Measurements from ENCODE around the gene DCP1B.

Gene DCP1B

DNA sequence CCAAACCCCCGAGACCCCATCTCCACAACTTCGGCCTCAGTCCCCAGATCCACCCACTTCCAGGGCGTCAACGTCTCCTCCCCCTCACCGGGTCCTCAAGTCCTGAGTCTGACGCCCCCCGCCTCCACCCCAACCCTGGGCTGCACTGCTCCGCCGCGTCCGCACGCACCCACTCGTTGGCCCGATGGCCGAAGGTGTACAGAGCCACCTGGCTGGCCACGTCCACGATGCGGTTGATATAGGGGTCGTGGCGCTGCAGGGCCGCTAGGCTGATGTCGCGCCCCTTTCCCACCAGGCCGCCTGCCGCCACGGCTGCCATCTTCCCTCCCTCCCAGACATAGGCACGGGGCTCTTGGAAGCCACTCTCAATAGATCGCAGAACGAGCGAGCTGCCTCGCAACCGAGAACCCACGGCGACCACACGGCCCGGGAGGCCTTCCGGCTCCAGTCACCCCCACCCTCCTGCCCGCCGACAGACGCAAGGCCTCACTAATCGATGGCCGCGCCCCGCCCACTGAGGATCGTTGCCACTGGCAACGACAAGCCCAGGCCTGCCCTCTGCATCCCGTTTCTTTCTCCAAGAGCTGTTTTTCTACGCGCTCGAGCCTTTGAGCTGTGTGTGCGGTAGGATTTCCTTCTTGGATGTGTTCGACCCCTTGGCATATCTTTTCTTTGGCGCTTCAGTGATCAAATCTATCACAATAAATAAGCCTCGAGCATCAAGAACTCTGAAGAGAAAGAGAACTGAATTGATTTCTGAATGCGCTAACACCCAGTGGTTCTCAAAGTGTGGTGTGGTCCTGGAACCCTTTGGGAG lies at the start of gene DCP1B:
TSS of gene DCP1B (minus strand) at position 345 of the 817 bp plus-strand sequence. CDS start at position 319, 26 bp downstream.
- peak; percentile 97 for DNase-seq (ENCODE audit: low spot score)

DNA sequence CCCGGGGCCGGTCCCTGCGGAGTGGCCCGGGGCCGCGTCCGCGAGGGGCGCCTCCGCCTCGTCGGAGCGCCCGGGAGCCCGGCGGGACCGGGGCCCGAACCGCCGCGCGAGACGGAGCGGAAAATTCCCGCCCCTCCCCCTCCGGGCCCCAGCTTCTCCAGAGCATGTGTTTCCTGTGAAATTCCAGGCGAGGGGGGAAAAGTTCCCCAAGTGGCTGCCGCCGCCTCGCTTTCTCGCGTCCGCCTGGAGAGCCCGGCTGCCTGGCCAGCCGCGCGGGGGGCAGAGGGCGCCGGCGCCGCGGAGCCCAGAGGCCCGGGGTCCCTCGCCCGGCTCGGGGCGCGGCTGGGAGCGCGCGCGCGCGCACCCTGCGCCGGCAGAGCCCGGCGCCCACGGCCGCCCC lies 49.4 kb upstream of the DCP1B start:
- peak; percentile 65 for DNase-seq (ENCODE audit: low spot score)

GRCh38 chr12:2052826-2053678 lies 48.8 kb upstream of the DCP1B start, which contains the start of gene CACNA1C:
TSS of gene CACNA1C (plus strand) at chr12:2052987. CDS start at chr12:2053563, 576 bp downstream.
- peak; percentile 90 for DNase-seq (ENCODE audit: low spot score)

DNA sequence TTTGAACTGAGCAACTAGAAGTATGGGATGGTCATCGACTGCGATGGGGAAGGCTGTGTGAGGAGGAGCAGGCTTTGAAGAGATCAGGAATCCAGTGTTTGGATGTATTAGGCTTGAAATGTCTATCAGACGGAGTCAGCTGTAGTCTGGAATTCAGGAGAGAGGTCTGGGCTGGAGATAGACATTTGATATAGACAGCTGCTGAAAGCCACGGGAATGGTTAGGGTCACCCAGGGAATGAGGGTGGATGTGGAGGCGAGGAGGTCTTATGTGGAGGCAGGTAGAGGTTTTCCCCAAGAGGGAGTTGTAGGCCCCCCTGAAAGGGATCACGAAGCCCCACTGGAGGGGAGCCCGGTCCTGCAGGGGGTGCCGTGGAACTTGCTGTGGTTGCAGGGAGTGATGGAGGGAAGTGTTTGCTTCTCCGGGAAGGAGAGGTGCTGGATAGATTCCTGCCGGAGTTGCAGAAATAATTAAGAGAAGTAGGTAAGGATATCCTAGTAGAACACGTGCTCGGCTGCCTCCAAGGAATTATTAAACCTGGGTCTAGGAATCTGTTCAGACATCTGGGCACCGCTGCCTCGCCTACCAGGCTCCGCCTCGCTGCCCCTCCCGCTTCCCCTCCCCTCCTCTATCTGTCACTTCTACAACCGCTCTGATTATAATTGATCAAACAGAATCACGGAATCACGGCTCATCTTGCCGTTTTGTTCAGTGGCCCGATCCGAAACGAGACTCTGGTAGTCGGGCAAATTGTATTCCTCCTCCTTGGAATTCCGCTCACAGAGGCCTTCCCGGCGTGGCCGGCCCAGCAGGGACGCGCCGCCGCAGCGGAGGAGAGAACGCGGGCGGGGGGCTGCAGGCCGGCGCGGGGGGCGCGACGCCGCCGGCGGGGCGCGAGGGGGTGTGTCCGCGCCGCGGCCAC lies 47.7 kb upstream of the DCP1B start:
- peak; percentile 48 for DNase-seq (ENCODE audit: low spot score)

DNA sequence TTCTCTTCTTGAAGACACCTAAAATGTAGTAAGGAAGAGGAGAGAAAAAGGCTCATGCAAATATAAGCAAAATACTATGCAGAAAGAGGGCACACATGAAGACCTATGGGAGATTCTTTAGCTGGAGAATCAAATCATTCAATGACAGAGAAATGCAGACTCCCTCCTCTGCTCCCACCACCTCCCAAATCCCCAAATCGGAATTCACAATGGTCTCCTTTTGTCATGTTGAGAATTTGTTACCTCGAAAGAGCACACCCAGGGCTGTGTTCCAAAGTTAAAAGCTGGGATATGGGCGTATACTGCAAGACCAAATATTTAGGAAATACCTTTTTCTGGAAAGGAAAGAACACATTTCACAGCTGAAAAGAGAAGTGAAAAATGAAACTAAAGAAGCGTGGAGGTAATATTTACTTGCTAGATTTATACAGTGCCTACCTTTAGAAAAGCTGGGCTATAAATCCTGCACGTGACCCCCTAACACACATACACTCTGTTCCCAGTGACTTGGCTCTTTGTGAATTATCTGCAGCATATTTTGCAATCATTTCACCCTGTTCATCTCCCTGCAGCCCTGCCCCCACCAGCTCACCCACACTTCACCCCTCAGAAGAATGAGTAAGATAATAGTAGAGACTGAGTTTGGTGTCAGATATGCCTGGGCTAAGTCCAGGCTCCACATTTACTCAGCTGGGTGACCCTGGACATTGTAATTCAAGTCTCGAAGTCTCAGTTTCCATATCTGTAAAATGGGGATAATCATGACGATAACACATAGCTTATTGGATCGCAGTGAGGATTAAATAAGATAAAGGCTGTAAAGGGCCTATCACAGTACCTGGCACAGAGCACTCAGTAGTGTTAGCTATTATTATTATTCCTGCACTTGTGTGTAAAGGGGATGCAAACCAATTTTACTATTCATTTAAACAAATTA lies 45.6 kb upstream of the DCP1B start:
- DNase-seq (ENCODE audit: low spot score), result no peak

GRCh38 chr12:2047752-2048151 lies 43.5 kb upstream of the DCP1B start:
- no peak for DNase-seq (ENCODE audit: low spot score)

DNA sequence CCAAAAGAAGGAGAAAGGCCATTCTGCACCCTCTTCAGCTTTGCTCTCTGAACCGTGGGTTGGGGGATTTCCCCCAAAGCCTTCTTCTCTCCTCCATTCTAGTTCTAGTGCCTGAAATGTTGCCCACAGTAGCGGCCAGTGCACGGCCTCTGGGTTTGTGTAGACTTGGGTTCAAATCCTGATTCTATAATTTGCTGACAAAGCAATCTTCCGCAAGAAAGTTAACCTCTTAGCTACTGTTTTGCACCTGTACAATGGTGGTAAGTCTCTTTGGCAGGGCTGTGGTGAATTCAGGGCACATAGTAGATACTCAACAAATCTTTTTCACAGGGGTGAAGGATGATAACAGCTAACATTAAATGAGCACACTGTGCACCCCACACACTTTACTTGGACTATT lies 42.7 kb upstream of the DCP1B start:
- DNase-seq (ENCODE audit: low spot score), result no peak

- DNase-seq (ENCODE audit: low spot score), result no peak
These were observed 39.9 kb upstream of the DCP1B start for GRCh38 chr12:2044165-2044564.

DNA sequence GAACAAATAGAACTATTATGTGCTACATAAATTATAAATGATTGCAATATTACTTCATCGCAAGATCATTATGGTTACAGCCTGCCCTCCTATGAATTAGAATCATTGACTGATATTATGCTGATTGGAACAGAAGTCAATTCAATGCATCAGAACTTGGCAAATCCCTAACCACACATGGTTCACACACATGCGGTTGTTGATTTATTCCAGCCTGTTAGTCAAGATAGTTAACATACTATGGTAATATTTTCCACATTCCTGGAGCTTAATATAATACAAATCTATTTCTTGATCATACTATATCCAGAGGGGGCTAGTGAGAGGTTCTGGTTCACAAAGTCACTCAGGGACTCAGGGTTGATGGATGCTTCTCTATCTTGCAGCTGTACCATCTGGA lies 38.8 kb upstream of the DCP1B start:
- no peak for DNase-seq (ENCODE audit: low spot score)

- DNase-seq (ENCODE audit: low spot score), result no peak
These were observed 34.8 kb upstream of the DCP1B start for GRCh38 chr12:2039034-2039433.

DNA sequence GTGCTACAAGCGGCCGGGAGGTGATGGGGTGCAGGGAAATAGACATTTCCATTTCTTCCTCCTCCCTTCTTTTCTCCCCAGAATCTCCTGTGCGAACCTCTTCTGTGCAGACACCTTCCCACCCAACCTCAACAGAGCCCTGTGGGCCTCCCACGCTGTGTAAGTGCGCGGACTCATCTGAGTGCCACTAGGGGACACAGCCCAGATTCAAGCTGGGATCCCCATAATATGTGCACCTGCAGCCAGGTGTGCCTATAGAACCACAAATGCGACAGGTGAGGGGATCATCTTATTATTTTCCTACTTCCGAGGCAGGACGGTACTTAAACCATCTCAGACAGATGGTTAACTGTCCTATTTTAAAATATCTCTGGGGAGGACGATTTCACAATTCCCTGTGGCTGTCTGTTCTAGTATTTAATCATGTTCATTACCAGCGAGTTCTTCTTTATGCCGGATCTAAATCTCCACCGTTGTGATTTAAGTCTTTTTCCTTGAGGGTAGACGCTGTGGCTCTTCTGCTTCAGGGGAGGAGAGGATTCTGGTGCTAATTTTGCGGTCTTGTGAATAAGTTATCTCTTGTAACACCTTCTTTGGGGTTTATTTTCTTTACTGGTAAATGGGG lies 31.3 kb upstream of the DCP1B start:
- DNase-seq (ENCODE audit: low spot score), result no peak

DNA sequence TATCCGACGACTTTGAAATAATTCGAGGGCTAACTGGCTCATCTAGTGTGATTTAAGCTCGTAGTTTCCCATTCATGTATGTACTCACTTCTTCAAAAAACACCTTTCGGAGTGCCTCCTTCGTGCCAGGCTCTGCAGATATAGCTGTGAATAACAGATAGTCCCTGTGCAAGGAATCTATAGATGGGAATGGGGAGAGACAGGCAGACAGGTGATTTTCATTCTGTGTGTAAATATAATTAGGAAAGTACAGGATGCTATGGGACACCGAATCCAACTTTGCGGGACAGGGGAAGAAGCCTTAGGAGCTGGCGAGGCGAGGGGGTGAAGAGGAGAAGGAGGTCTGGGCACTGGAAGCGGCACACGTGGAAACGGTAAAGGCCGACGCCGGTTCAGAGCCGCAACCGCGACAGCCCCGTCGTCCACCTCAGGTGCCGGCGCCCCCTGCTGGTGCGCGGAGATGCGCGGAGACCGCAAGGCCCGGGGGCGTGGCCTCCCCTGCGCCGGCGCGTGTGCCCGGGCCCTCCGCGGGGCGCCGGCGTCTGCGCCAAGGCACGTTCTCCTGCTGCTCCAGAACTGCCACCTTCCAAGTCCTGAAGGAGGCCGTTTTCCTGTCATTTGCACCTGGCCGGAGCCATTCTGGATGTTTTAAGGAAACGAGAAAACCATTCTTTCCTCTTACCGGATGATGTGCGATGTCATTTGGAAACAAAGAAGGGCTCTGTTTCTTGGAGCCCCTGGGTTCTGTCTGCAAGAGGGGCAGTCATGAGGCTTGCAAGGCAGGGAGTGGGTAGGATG lies 30.6 kb upstream of the DCP1B start:
- DNase-seq (ENCODE audit: low spot score), result peak; percentile 99

DNA sequence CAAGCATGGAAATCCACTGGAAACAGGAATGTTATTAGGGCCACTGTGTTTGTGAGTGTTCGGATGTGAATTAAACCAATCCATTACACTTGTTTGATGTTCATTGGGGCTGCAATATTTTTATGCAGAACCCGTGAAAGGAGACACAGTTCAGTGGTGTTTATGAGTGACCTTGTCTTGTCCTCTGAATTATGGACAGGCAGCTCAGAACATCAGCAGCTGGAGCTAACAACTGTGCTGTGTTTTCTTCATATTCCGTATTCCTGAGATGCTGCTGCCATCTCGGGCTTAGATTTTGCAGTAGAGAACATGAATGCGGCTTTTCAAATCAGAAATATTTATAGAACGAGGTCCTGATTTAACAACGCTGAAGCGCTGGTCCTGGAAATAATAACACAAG lies 28.2 kb upstream of the DCP1B start:
- DNase-seq (ENCODE audit: low spot score), result no peak

DNA sequence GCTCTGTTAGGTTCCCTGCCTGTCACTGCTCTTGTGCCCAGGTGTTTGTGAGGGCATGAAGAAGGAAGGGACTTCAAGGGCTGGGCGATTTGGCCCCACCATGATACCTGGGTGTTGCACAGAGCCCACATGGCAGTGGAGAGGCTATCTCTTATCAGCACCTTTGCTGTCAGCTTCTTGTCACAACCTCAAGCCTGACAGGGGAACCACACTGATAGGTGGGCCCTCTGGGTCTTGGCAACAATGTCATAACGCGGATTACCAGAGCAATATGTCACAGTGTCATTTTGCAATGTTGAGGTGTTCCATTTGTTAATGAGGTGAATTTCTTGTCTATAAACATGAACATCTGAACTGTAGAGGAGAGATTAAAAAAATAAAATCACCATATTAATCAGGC lies 25.6 kb upstream of the DCP1B start:
- no peak for DNase-seq (ENCODE audit: low spot score)

GRCh38 chr12:2027351-2027750 lies 23.1 kb upstream of the DCP1B start:
- peak; percentile 59 for DNase-seq (ENCODE audit: low spot score)

DNA sequence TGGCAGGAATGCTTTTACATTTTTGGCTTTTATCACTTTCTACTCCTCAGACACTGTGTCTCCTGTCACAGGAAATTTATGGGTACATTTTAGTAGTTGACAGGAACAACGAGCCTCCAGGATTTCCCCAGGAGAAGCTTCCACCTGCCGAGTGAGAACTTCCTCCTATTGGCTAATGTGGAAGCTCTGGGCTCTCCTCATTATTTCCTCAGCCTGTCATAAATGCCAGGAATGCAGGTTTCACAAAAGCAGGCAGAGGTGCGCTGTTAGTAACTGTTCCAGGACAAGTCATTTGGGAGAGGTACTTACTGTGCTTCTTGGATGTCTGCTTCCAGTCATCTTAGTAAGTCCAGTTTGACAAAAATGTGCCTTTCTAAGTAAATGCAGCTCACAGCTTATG lies 19.1 kb upstream of the DCP1B start:
- DNase-seq (ENCODE audit: low spot score), result no peak

GRCh38 chr12:2020511-2020910 lies 16.3 kb upstream of the DCP1B start:
- DNase-seq (ENCODE audit: low spot score), result no peak

- no peak for DNase-seq (ENCODE audit: low spot score)
These were observed 14.9 kb upstream of the DCP1B start for GRCh38 chr12:2019126-2019525.

- DNase-seq (ENCODE audit: low spot score), result no peak
These were observed 14.1 kb upstream of the DCP1B start for GRCh38 chr12:2018391-2018790.

Measured in D341Med (cell line).